IMR-90 (cell line): ENCODE results near the gene FARS2. TPM values are rescaled to one million over a fixed set of nuclear protein-coding genes. Genes with fewer than 3 reads are reported as not detected.

Experiments
- ATAC-seq: fragments of 200-7000 bp; cut with Tn5 transposase; 2 replicates; pipeline ENCODE4 v1.9.1; 2020; ENCODE audit warnings: low read depth, mild to moderate bottlenecking, moderate library complexity
- BruUV-seq: library from RNA; stranded (reverse); fragments of 400-500 nt; replicated peaks from 2 replicates; lab custom pipeline; 2021; lab: Mats Ljungman, UMichigan
- CTCF ChIA-PET: fragments of 300-600 bp; formaldehyde crosslinking; extraction: SDS; loops from one replicate; lab custom pipeline; 2021; ENCODE audit warnings: antibody characterized with exemption; lab: Yijun Ruan, JAX
- POLR2A ChIA-PET: fragments of 300-600 bp; sonication (Branson Sonifier 250); formaldehyde crosslinking; loops from one replicate; lab custom pipeline; 2022; ENCODE audit warnings: antibody characterized with exemption; ENCODE audit not compliant: unreplicated experiment; lab: Charles Lee
- DNase-seq: peaks from one replicate; pipeline ENCODE4 v3.0.0; 2013
- H2AFZ ChIP-seq: replicated peaks from 2 replicates; pipeline ENCODE3; 2013; ENCODE audit warnings: low read length, mild to moderate bottlenecking; ENCODE audit not compliant: poor library complexity
- H2AK5ac ChIP-seq: 2 replicates; pipeline ENCODE4 v1.6.1; 2013; ENCODE audit warnings: low read depth, low read length, inconsistent platforms
- H2AK9ac ChIP-seq: replicated peaks from 2 replicates; pipeline ENCODE3; 2013; ENCODE audit warnings: mild to moderate bottlenecking, low read depth, low read length, moderate library complexity; ENCODE audit not compliant: poor library complexity
- H2BK120ac ChIP-seq: 2 replicates; pipeline ENCODE4 v1.6.1; 2013; ENCODE audit warnings: low read depth, low read length, inconsistent platforms
- H2BK15ac ChIP-seq: 3 replicates; pipeline ENCODE4 v1.6.1; 2013; ENCODE audit warnings: low read depth, low read length, inconsistent platforms
- H2BK20ac ChIP-seq: 2 replicates; pipeline ENCODE4 v1.6.1; 2013; ENCODE audit warnings: low read depth, mild to moderate bottlenecking, inconsistent platforms, low read length, moderate library complexity
- H2BK5ac ChIP-seq: 2 replicates; pipeline ENCODE4 v1.6.1; 2013; ENCODE audit warnings: mild to moderate bottlenecking, low read depth, low read length, inconsistent platforms; ENCODE audit not compliant: poor library complexity, severe bottlenecking
- H3K14ac ChIP-seq: replicated peaks from 2 replicates; pipeline ENCODE4 v1.6.1; 2013; ENCODE audit warnings: low read depth, low read length, inconsistent platforms
- H3K18ac ChIP-seq: 2 replicates; pipeline ENCODE4 v1.6.1; 2013; ENCODE audit warnings: low read depth, low read length, control low read depth
- H3K23ac ChIP-seq: 2 replicates; pipeline ENCODE4 v1.6.1; 2013; ENCODE audit warnings: low read depth, low read length, inconsistent platforms
- H3K27ac ChIP-seq: 2 replicates; pipeline ENCODE4 v1.5.1; 2013; ENCODE audit warnings: mild to moderate bottlenecking, control low read depth, low read length; ENCODE audit not compliant: insufficient read depth
- H3K27me3 ChIP-seq: 2 replicates; pipeline ENCODE4 v1.6.1; 2013; ENCODE audit warnings: low read length; ENCODE audit not compliant: control insufficient read depth, insufficient read depth
- H3K36me3 ChIP-seq: 2 replicates; pipeline ENCODE4 v1.6.1; 2013; ENCODE audit warnings: low read length, mixed read lengths; ENCODE audit not compliant: control insufficient read depth, insufficient read depth
- H3K4ac ChIP-seq: 2 replicates; pipeline ENCODE4 v1.6.1; 2013; ENCODE audit warnings: low read depth, low read length, inconsistent platforms
- H3K4me1 ChIP-seq: 2 replicates; pipeline ENCODE4 v1.6.1; 2013; ENCODE audit warnings: low read length, mixed read lengths; ENCODE audit not compliant: control insufficient read depth, insufficient read depth
- H3K4me2 ChIP-seq: 2 replicates; pipeline ENCODE4 v1.6.1; 2013; ENCODE audit warnings: low read depth, mild to moderate bottlenecking, control low read depth, low read length, moderate library complexity
- H3K4me3 ChIP-seq: 2 replicates; pipeline ENCODE4 v1.5.1; 2013; ENCODE audit warnings: low read depth, mild to moderate bottlenecking, control low read depth, low read length, moderate library complexity; ENCODE audit not compliant: insufficient read depth
- H3K56ac ChIP-seq: 2 replicates; pipeline ENCODE4 v1.6.1; 2013; ENCODE audit warnings: low read length, inconsistent platforms; ENCODE audit not compliant: insufficient read depth; ENCODE audit errors: extremely low read depth
- H3K79me1 ChIP-seq, 2 experiments: 2 replicates each; pipeline ENCODE4 v1.6.1; 2013; ENCODE audit warnings: low read length in 2 of 2, inconsistent platforms in 1 of 2, low read depth in 1 of 2
- H3K9ac ChIP-seq: 2 replicates; pipeline ENCODE4 v1.6.1; 2013; ENCODE audit warnings: low read depth, low read length, control low read depth
- H3K9me1 ChIP-seq: 2 replicates; pipeline ENCODE4 v1.6.1; 2013; ENCODE audit warnings: low read length, inconsistent platforms; ENCODE audit not compliant: insufficient read depth
- H3K9me3 ChIP-seq: 2 replicates; pipeline ENCODE4 v1.6.1; 2013; ENCODE audit warnings: low read length; ENCODE audit not compliant: control insufficient read depth, insufficient read depth
- H4K20me1 ChIP-seq: 2 replicates; pipeline ENCODE4 v1.6.1; 2013; ENCODE audit warnings: low read length, inconsistent platforms; ENCODE audit not compliant: insufficient read depth
- H4K5ac ChIP-seq: 2 replicates; pipeline ENCODE4 v1.6.1; 2013; ENCODE audit warnings: mild to moderate bottlenecking, low read depth, low read length, control low read depth
- H4K8ac ChIP-seq, 2 experiments: 2 replicates each; pipeline ENCODE4 v1.6.1; 2013; ENCODE audit warnings: low read depth in 2 of 2, low read length in 2 of 2, control low read depth in 1 of 2, inconsistent platforms in 1 of 2
- H4K91ac ChIP-seq: 2 replicates; pipeline ENCODE4 v1.6.1; 2013; ENCODE audit warnings: low read depth, low read length, inconsistent platforms; ENCODE audit not compliant: insufficient read depth
- CEBPB ChIP-seq: IDR thresholded peaks from 2 replicates; pipeline ENCODE4 v1.6.1; 2012; ENCODE audit warnings: low read depth, low read length, improper control_type of control experiment
- CHD1 ChIP-seq: IDR thresholded peaks from 2 replicates; pipeline ENCODE4 v1.6.1; 2012; ENCODE audit warnings: low read depth, low read length, improper control_type of control experiment
- CTCF ChIP-seq: conservative IDR thresholded peaks from 2 replicates; pipeline ENCODE4 v1.5.1; 2012; ENCODE audit warnings: mild to moderate bottlenecking, low read depth, low read length, improper control_type of control experiment
- ELK1 ChIP-seq: fragments of 150-350 bp; IDR thresholded peaks from 2 replicates; pipeline ENCODE4 v1.6.1; 2016; ENCODE audit warnings: low read depth, mild to moderate bottlenecking, low read length, moderate library complexity, borderline replicate concordance
- FOS ChIP-seq: fragments of 150-350 bp; IDR thresholded peaks from 2 replicates; pipeline ENCODE4 v1.6.1; 2016; ENCODE audit warnings: low read depth, low read length
- MAFK ChIP-seq: IDR thresholded peaks from 2 replicates; pipeline ENCODE4 v1.6.1; 2012; ENCODE audit warnings: low read depth, low read length, improper control_type of control experiment
- MAZ ChIP-seq: IDR thresholded peaks from 2 replicates; pipeline ENCODE4 v1.6.1; 2012; ENCODE audit warnings: low read depth, mild to moderate bottlenecking, low read length, improper control_type of control experiment, moderate library complexity, borderline replicate concordance
- MXI1 ChIP-seq: IDR thresholded peaks from 2 replicates; pipeline ENCODE4 v1.6.1; 2012; ENCODE audit warnings: low read depth, mild to moderate bottlenecking, low read length, moderate library complexity, borderline replicate concordance
- NFE2L2 ChIP-seq: fragments of 150-350 bp; IDR thresholded peaks from 2 replicates; pipeline ENCODE4 v1.6.1; 2016; ENCODE audit warnings: low read depth, mild to moderate bottlenecking, low read length
- POLR2A ChIP-seq: IDR thresholded peaks from 2 replicates; pipeline ENCODE4 v1.6.1; 2012; ENCODE audit warnings: mild to moderate bottlenecking, low read depth, low read length
- RAD21 ChIP-seq: IDR thresholded peaks from 2 replicates; pipeline ENCODE4 v1.6.1; 2012; ENCODE audit warnings: low read length, improper control_type of control experiment
- RCOR1 ChIP-seq: IDR thresholded peaks from 2 replicates; pipeline ENCODE4 v1.6.1; 2012; ENCODE audit warnings: mild to moderate bottlenecking, low read length, improper control_type of control experiment; ENCODE audit not compliant: insufficient replicate concordance
- RFX5 ChIP-seq: IDR thresholded peaks from 2 replicates; pipeline ENCODE4 v1.8.0; 2012; ENCODE audit warnings: low read depth, mild to moderate bottlenecking, low read length, moderate library complexity
- SMC3 ChIP-seq: fragments of 150-350 bp; IDR thresholded peaks from 2 replicates; pipeline ENCODE4 v1.6.1; 2016; ENCODE audit warnings: low read depth, mild to moderate bottlenecking, antibody characterized with exemption, low read length, moderate library complexity
- USF2 ChIP-seq: fragments of 150-350 bp; IDR thresholded peaks from 2 replicates; pipeline ENCODE4 v1.6.1; 2017; ENCODE audit warnings: mild to moderate bottlenecking, antibody characterized with exemption, low read length, low read depth
- WGBS, 2 experiments: methylation state at CpG; one replicate each; pipeline versions ENCODE4 v1.1.5 to v1.1.7; 2013; ENCODE audit warnings: missing lambda C conversion rate in 2 of 2; ENCODE audit not compliant: insufficient read length in 1 of 2; ENCODE audit errors: extremely low coverage in 2 of 2; 5-methylcytosine and 5-hydroxymethylcytosine counted together
- dilution Hi-C: fragments of 300-500 bp; cut with HindIII; formaldehyde crosslinking; loops from one replicate; pipeline ENCODE4 v1.14.3; 2018; ENCODE audit warnings: low sequenced_read_pairs; ENCODE audit not compliant: unreplicated experiment
- in situ Hi-C: fragments of 300-500 bp; cut with MboI; formaldehyde crosslinking; loops from 3 replicates; pipeline ENCODE4 v1.14.3; 2019; ENCODE audit warnings: low sequenced_read_pairs, inconsistent platforms, mixed read lengths
- intact Hi-C: fragments of 100-400 bp; cut with micrococcal nuclease; formaldehyde crosslinking; loops from 2 replicates; pipeline ENCODE4 v1.10.0; 2022
- polyA plus RNA-seq, 3 experiments: library from polyadenylated mRNA; depleted of rRNA; stranded (reverse); fragments of >200 nt; gene quantifications; 2 replicates each; pipeline ENCODE4 v1.2.3, GENCODE V29; 2012; ENCODE audit warnings: low replicate concordance in 1 of 3
- total RNA-seq: library from RNA; depleted of rRNA; stranded (reverse); fragments of >200 nt; gene quantifications from 2 replicates; pipeline ENCODE4 v1.2.3, GENCODE V29; 2012

The FARS2 gene
- total and polyA plus RNA-seq, 2 of the 4 experiments (the other 2 are of a cell fraction) = 12.1 to 28.9 TPM

GRCh38 chr6:5520796-5521195, 259.5 kb downstream of the FARS2 start:
- CTCF ChIA-PET = no interaction called here
- Histone ChIP-seq H3K4me2 (no peak overlapping the region), H4K5ac (no peak overlapping the region), H3K79me1 (no peaks in the 10 kb centered on the region), H3K23ac (no peak overlapping the region), H2BK20ac (no peak overlapping the region), H3K9me3 (no peaks in the 10 kb centered on the region), H2BK120ac (no peak overlapping the region), H2AK5ac (no peak overlapping the region), H2AK9ac (no peak overlapping the region), H3K56ac (no peak overlapping the region), H3K4ac (no peak overlapping the region), H3K14ac (no peak overlapping the region), H4K20me1 (no peaks in the 10 kb centered on the region), H2BK15ac (no peak overlapping the region), H3K36me3 (no peaks in the 10 kb centered on the region), H4K8ac (no peak overlapping the region), H3K4me1 (no peaks in the 10 kb centered on the region), H4K91ac (no peak overlapping the region), H3K4me3 (no peak overlapping the region), H2BK5ac (no peak overlapping the region), H2AFZ (no peak overlapping the region), H3K18ac (no peak overlapping the region), H3K9me1 (no peaks in the 10 kb centered on the region; the same call in 1 of the 2 replicates), H3K9ac (no peak overlapping the region), H3K27me3 (no peaks in the 10 kb centered on the region), H3K27ac (no peak overlapping the region)
- WGBS, 2 experiments = no CpG with 5 or more reads among the region's 2 CpGs
- intact Hi-C loops (no loop called here), dilution Hi-C loops (no loop called here), in situ Hi-C loops (no loop called here)
- DNase-seq (no peak), ATAC-seq (no peak)
- TF ChIP-seq CEBPB (no peak), MAFK (no peak), RCOR1 (no peak), USF2 (no peak), CHD1 (no peak), RAD21 (no peak), FOS (no peak), MXI1 (no peak), RFX5 (no peak), SMC3 (no peak), MAZ (no peak), POLR2A (no peak), CTCF (no peak), ELK1 (no peak), NFE2L2 (no peak)
- no TSS peak for BruUV-seq
- POLR2A ChIA-PET = no interaction called here
